H1 (cell line): ENCODE results near the gene FCRL5. TPM values are rescaled to one million over a fixed set of nuclear protein-coding genes. Genes with fewer than 3 reads are reported as not detected.

Experiments
- CTCF ChIA-PET: fragments of 300-600 bp; sonication (Branson Sonifier 250); formaldehyde crosslinking; loops from one replicate; lab custom pipeline; 2021; ENCODE audit not compliant: partially characterized antibody; lab: Charles Lee
- POLR2A ChIA-PET: fragments of 300-600 bp; sonication (Branson Sonifier 250); formaldehyde crosslinking; loops from one replicate; lab custom pipeline; 2021; ENCODE audit warnings: inconsistent platforms; ENCODE audit not compliant: partially characterized antibody; lab: Charles Lee
- DNase-seq, 2 experiments: peaks; one replicate each; pipeline versions ENCODE4 v3.0.0 to v3.0.0-alpha.2; 2010 to 2022; ENCODE audit warnings: low spot score in 2 of 2, low read depth in 1 of 2, mixed read lengths in 1 of 2
- FAIRE-seq: peaks from 2 replicates; lab custom pipeline; 2011; peaks lifted over from hg19 to GRCh38; lab: Jason Lieb, UNC
- H2AFZ ChIP-seq: 2 replicates; pipeline ENCODE4 v1.8.1; 2012; ENCODE audit warnings: low read length, inconsistent platforms
- H2AK5ac ChIP-seq: 2 replicates; pipeline ENCODE4 v1.6.1; 2013; ENCODE audit warnings: low read depth, low read length
- H2BK120ac ChIP-seq: replicated peaks from 2 replicates; pipeline ENCODE3; 2013; ENCODE audit warnings: low read depth, low read length, inconsistent platforms
- H2BK12ac ChIP-seq: 2 replicates; pipeline ENCODE4 v1.6.1; 2013; ENCODE audit warnings: low read depth, low read length
- H2BK15ac ChIP-seq: 2 replicates; pipeline ENCODE4 v1.6.1; 2013; ENCODE audit warnings: low read length
- H2BK20ac ChIP-seq: 2 replicates; pipeline ENCODE4 v1.6.1; 2013; ENCODE audit warnings: low read length
- H2BK5ac ChIP-seq: 2 replicates; pipeline ENCODE4 v1.6.1; 2013; ENCODE audit warnings: low read depth, low read length
- H3K14ac ChIP-seq: 2 replicates; pipeline ENCODE4 v1.6.1; 2013; ENCODE audit warnings: inconsistent platforms; ENCODE audit not compliant: insufficient read length
- H3K18ac ChIP-seq: 2 replicates; pipeline ENCODE4 v1.6.1; 2013; ENCODE audit warnings: low read length; ENCODE audit errors: extremely low read depth
- H3K23ac ChIP-seq: 2 replicates; pipeline ENCODE4 v1.6.1; 2013; ENCODE audit warnings: inconsistent platforms; ENCODE audit not compliant: insufficient read length
- H3K23me2 ChIP-seq: 2 replicates; pipeline ENCODE4 v1.6.1; 2013; ENCODE audit warnings: low read depth, low read length
- H3K27ac ChIP-seq: 2 replicates; pipeline ENCODE4 v1.6.1; 2011; ENCODE audit warnings: low read depth, low read length, inconsistent platforms
- H3K27me3 ChIP-seq, 4 experiments: replicated peaks in 1 of 4; 1 replicate in 1 of 4; 2 replicates in 3 of 4; pipeline versions ENCODE4 v1.6.1 to v1.8.1; 2011 to 2013; ENCODE audit warnings: low read length in 3 of 4, mild to moderate bottlenecking in 3 of 4, inconsistent platforms in 2 of 4, mixed read lengths in 2 of 4, moderate library complexity in 1 of 4; ENCODE audit not compliant: control insufficient read depth in 3 of 4, insufficient read depth in 3 of 4; ENCODE audit errors: extremely low read depth in 1 of 4
- H3K36me3 ChIP-seq, 4 experiments: 2 replicates each; pipeline versions ENCODE4 v1.6.1 to v1.8.1; 2011 to 2013; ENCODE audit warnings: mild to moderate bottlenecking in 4 of 4, low read length in 3 of 4, moderate library complexity in 2 of 4, control low read depth in 1 of 4, inconsistent platforms in 1 of 4; ENCODE audit not compliant: insufficient read depth in 4 of 4, control insufficient read depth in 2 of 4
- H3K4ac ChIP-seq: replicated peaks from 2 replicates; pipeline ENCODE3; 2013; ENCODE audit warnings: low read length, low read depth, mixed read lengths, inconsistent platforms; ENCODE audit not compliant: insufficient read length
- H3K4me1 ChIP-seq, 4 experiments: replicated peaks in 1 of 4; 1 replicate in 1 of 4; 2 replicates in 3 of 4; pipeline versions ENCODE4 v1.6.1 to v1.8.1; 2011 to 2013; ENCODE audit warnings: low read length in 3 of 4, inconsistent platforms in 2 of 4, mixed read lengths in 1 of 4; ENCODE audit not compliant: insufficient read depth in 4 of 4, control insufficient read depth in 3 of 4
- H3K4me2 ChIP-seq, 2 experiments: 2 replicates each; pipeline versions ENCODE4 v1.6.1 to v1.8.1; 2011 to 2013; ENCODE audit warnings: low read depth in 2 of 2, low read length in 2 of 2, control low read depth in 1 of 2, inconsistent platforms in 1 of 2, mild to moderate bottlenecking in 1 of 2; ENCODE audit not compliant: insufficient read depth in 1 of 2
- H3K4me3 ChIP-seq, 4 experiments: fragments of 200-600, 300-600 bp in 1 of 4; sonication (generic), shearing (Covaris generic), sonication (Bioruptor Twin) in 1 of 4; 2 replicates each; pipeline versions ENCODE4 v1.5.1 to v1.8.1; 2011 to 2016; ENCODE audit warnings: low read length in 4 of 4, low read depth in 3 of 4, control low read depth in 2 of 4, inconsistent platforms in 2 of 4, mild to moderate bottlenecking in 2 of 4, mixed read lengths in 1 of 4, moderate library complexity in 1 of 4; ENCODE audit not compliant: insufficient read depth in 2 of 4; ENCODE audit errors: extremely low read depth in 1 of 4
- H3K56ac ChIP-seq: replicated peaks from 2 replicates; pipeline ENCODE3; 2013; ENCODE audit warnings: low read depth, mild to moderate bottlenecking, mixed read lengths, low read length, inconsistent platforms; ENCODE audit not compliant: insufficient read length
- H3K79me1 ChIP-seq: 2 replicates; pipeline ENCODE4 v1.6.1; 2013; ENCODE audit warnings: low read depth, low read length, control low read depth
- H3K79me2 ChIP-seq, 2 experiments: 2 replicates each; pipeline versions ENCODE4 v1.6.1 to v1.8.1; 2012 to 2013; ENCODE audit warnings: low read length in 2 of 2, mild to moderate bottlenecking in 2 of 2, inconsistent platforms in 1 of 2; ENCODE audit not compliant: insufficient read depth in 2 of 2, control insufficient read depth in 1 of 2
- H3K9ac ChIP-seq, 4 experiments: replicated peaks in 1 of 4; 1 replicate in 1 of 4; 2 replicates in 3 of 4; pipeline versions ENCODE4 v1.6.1 to v1.8.1; 2011 to 2013; ENCODE audit warnings: low read depth in 3 of 4, low read length in 3 of 4, control low read depth in 2 of 4, mild to moderate bottlenecking in 2 of 4, moderate library complexity in 2 of 4, inconsistent platforms in 1 of 4; ENCODE audit errors: extremely low read depth in 1 of 4
- H3K9me3 ChIP-seq, 2 experiments: 2 replicates each; pipeline versions ENCODE4 v1.6.1 to v1.8.1; 2012 to 2013; ENCODE audit warnings: mild to moderate bottlenecking in 2 of 2, moderate library complexity in 2 of 2, control low read depth in 1 of 2, inconsistent platforms in 1 of 2, low read depth in 1 of 2, low read length in 1 of 2, mixed read lengths in 1 of 2; ENCODE audit not compliant: insufficient read depth in 2 of 2
- H4K20me1 ChIP-seq, 2 experiments: replicated peaks in 1 of 2; 2 replicates each; pipeline versions ENCODE3 to v1.8.1; 2011 to 2013; ENCODE audit warnings: inconsistent platforms in 2 of 2, low read length in 2 of 2, mild to moderate bottlenecking in 1 of 2; ENCODE audit not compliant: insufficient read depth in 2 of 2, control insufficient read depth in 1 of 2
- H4K5ac ChIP-seq: 2 replicates; pipeline ENCODE4 v1.6.1; 2013; ENCODE audit warnings: low read length, low read depth, mixed read lengths, inconsistent platforms; ENCODE audit not compliant: insufficient read length
- H4K8ac ChIP-seq: 2 replicates; pipeline ENCODE4 v1.8.0; 2013; ENCODE audit warnings: mild to moderate bottlenecking, moderate library complexity, low read length, inconsistent platforms; ENCODE audit not compliant: insufficient read depth; ENCODE audit errors: extremely low read depth
- H4K91ac ChIP-seq: replicated peaks from 2 replicates; pipeline ENCODE3; 2013; ENCODE audit warnings: low read length, mixed read lengths, inconsistent platforms; ENCODE audit not compliant: insufficient read length
- ATF3 ChIP-seq: IDR thresholded peaks from 2 replicates; pipeline ENCODE4 v1.6.1; 2011; ENCODE audit warnings: low read depth, mild to moderate bottlenecking, low read length; ENCODE audit not compliant: insufficient read depth
- BACH1 ChIP-seq: IDR thresholded peaks from 2 replicates; pipeline ENCODE4 v1.6.1; 2012; ENCODE audit warnings: low read length, improper control_type of control experiment
- BRCA1 ChIP-seq: IDR thresholded peaks from 2 replicates; pipeline ENCODE4 v1.6.1; 2012; ENCODE audit warnings: low read depth, low read length, improper control_type of control experiment
- CHD1 ChIP-seq: IDR thresholded peaks from 2 replicates; pipeline ENCODE4 v1.6.1; 2012; ENCODE audit warnings: low read depth, low read length, improper control_type of control experiment
- CREB1 ChIP-seq: IDR thresholded peaks from 2 replicates; pipeline ENCODE4 v1.6.1; 2012; ENCODE audit warnings: inconsistent platforms
- E2F6 ChIP-seq: IDR thresholded peaks from 2 replicates; pipeline ENCODE4 v1.6.1; 2012; ENCODE audit warnings: inconsistent platforms
- HDAC2 ChIP-seq, 2 experiments: fragments of 300-600 bp in 1 of 2; sonication (generic) in 1 of 2; IDR thresholded peaks; 2 replicates each; pipeline ENCODE4 v1.6.1; 2011 to 2012; ENCODE audit warnings: low read depth in 2 of 2, low read length in 2 of 2, mild to moderate bottlenecking in 2 of 2, moderate library complexity in 2 of 2, borderline replicate concordance in 1 of 2, inconsistent platforms in 1 of 2
- HDAC6 ChIP-seq: IDR thresholded peaks from one replicate; pipeline ENCODE4 v1.7.1; 2012; ENCODE audit warnings: low read depth, mild to moderate bottlenecking, inconsistent platforms, low read length, moderate library complexity
- PHF8 ChIP-seq: fragments of 200-600 bp; sonication (generic); conservative IDR thresholded peaks from 2 replicates; pipeline ENCODE4 v1.7.1; 2012; ENCODE audit warnings: low read depth, mild to moderate bottlenecking, inconsistent platforms, low read length, moderate library complexity
- RNF2 ChIP-seq: fragments of 200-900, 300-1000 bp; sonication (generic); IDR thresholded peaks from 2 replicates; pipeline ENCODE4 v1.7.1; 2016; ENCODE audit warnings: borderline replicate concordance, low read depth, mild to moderate bottlenecking, antibody characterized with exemption, low read length; ENCODE audit not compliant: poor library complexity, severe bottlenecking; ENCODE audit errors: missing control alignments
- SP2 ChIP-seq: IDR thresholded peaks from 2 replicates; pipeline ENCODE4 v1.6.1; 2012; ENCODE audit warnings: mild to moderate bottlenecking, low read length, inconsistent platforms
- TCF12 ChIP-seq: IDR thresholded peaks from 2 replicates; pipeline ENCODE4 v1.6.1; 2011; ENCODE audit warnings: low read depth, mild to moderate bottlenecking, low read length
- WGBS, 2 experiments: shearing (Covaris generic) in 1 of 2; methylation state at CpG; one replicate each; pipeline versions ENCODE4 v1.1.6 to v1.1.7; 2013 to 2015; ENCODE audit warnings: low lambda C conversion rate in 2 of 2, mixed read lengths in 2 of 2, inconsistent platforms in 1 of 2, low coverage in 1 of 2, missing lambda C conversion rate in 1 of 2; ENCODE audit not compliant: insufficient replicate concordance in 2 of 2, insufficient coverage in 1 of 2, insufficient read length in 1 of 2; ENCODE audit errors: extremely low coverage in 1 of 2, missing lambda C conversion rate in 1 of 2; 5-methylcytosine and 5-hydroxymethylcytosine counted together
- polyA plus RNA-seq, 7 experiments: library from polyadenylated mRNA; depleted of rRNA in 3 of 7; stranded (reverse) in 5 of 7; unstranded in 2 of 7; fragments of >200 nt in 5 of 7; fragments of 200-250 nt in 2 of 7; gene quantifications; 1 replicate in 5 of 7; 2 replicates in 1 of 7; 4 replicates in 1 of 7; pipeline versions ENCODE4 v1.2.1 to v1.2.3, GENCODE V29; 2011 to 2013; ENCODE audit warnings: missing spikeins in 2 of 7, mixed read lengths in 2 of 7
- total RNA-seq: library from RNA; stranded (reverse); fragmentation: NEBNext Ultra II Directional; extraction: Animal tissue kit (Norgen Biotek cat#: 25700); gene quantifications from 2 replicates; pipeline ENCODE4 v1.2.1, GENCODE V29; 2021

Gene FCRL5
- total and polyA plus RNA-seq, 2 of the 8 experiments (the other 6 are each of a cell fraction or from before 2014, with no cell fraction given) = 1.0 to 2.6 TPM

GRCh38 chr1:157497987-157498735, 54.2 kb downstream of the FCRL5 start:
- no peak overlapping the region for H3K9ac ChIP-seq
- no peak overlapping the region for H2BK5ac ChIP-seq
- H3K56ac ChIP-seq = no peak overlapping the region
- 89% methylated on average over 3 of the region's 3 CpGs; no CpG with 5 or more reads in 1 of the 2 experiments for WGBS, 2 experiments
- H2BK120ac ChIP-seq = no peak overlapping the region
- no peak overlapping the region for H4K5ac ChIP-seq
- no peaks in the 10 kb centered on the region for H4K20me1 ChIP-seq
- no peak overlapping the region for H2BK12ac ChIP-seq
- no peak overlapping the region for H3K4ac ChIP-seq
- no peak overlapping the region for H3K14ac ChIP-seq
- no peaks in the 10 kb centered on the region for H3K23me2 ChIP-seq
- H3K9me3 ChIP-seq = no peaks in the 10 kb centered on the region
- CTCF ChIA-PET = interaction anchor here (3.7 kb wide), 1 partner anchor 7 kb away, joined by 33 read pairs; no protein-coding TSS in a partner anchor
- H3K4me1 ChIP-seq = no peaks in the 10 kb centered on the region; a peak in 1 of 7 replicates
- DNase-seq = no peak
- no peak for FAIRE-seq
- H2BK15ac ChIP-seq = no peak overlapping the region
- no peak overlapping the region for H3K4me2 ChIP-seq
- no peak overlapping the region for H4K8ac ChIP-seq
- H3K27ac ChIP-seq = no peak overlapping the region
- H4K91ac ChIP-seq = no peak overlapping the region
- H2BK20ac ChIP-seq = no peak overlapping the region
- H3K23ac ChIP-seq = no peak overlapping the region
- POLR2A ChIA-PET = no interaction called here
- no peaks in the 10 kb centered on the region for H3K36me3 ChIP-seq
- no peak overlapping the region for H2AFZ ChIP-seq
- no peaks in the 10 kb centered on the region for H3K79me1 ChIP-seq
- no peak overlapping the region for H3K4me3 ChIP-seq
- H3K18ac ChIP-seq = no peak overlapping the region
- no peaks in the 10 kb centered on the region for H3K79me2 ChIP-seq
- no peak overlapping the region for H2AK5ac ChIP-seq
- no peaks in the 10 kb centered on the region for H3K27me3 ChIP-seq
- TF ChIP-seq E2F6 = no peak
- no peak for TF ChIP-seq SP2
- no peak for TF ChIP-seq BACH1
- no peak for TF ChIP-seq TCF12
- TF ChIP-seq RNF2 = no peak
- TF ChIP-seq ATF3 = no peak
- TF ChIP-seq HDAC2 (IDR thresholded peaks at IDR 0.05; ENCODE audit: borderline replicate concordance in 1 of 2, low read depth in 2 of 2, low read length in 2 of 2) = no peak
- TF ChIP-seq CHD1 = no peak
- no peak for TF ChIP-seq CREB1
- no peak for TF ChIP-seq PHF8
- TF ChIP-seq BRCA1 = no peak
- no peak for TF ChIP-seq HDAC6
